Ovary (tissue), 9 donors: ENCODE data around the gene MAD1L1. TPM values are rescaled to one million over a fixed set of nuclear protein-coding genes. Genes with fewer than 3 reads are reported as not detected.

Source experiments
- DNase-seq, 5 donors: peaks; one replicate each; pipeline ENCODE4 v3.0.0-alpha.2; 2019 to 2020
- H3K27ac ChIP-seq, 2 donors: fragments of 200-600 bp; one replicate each; pipeline versions ENCODE4 v1.5.1 to v1.8.0; 2019 to 2022
- H3K27me3 ChIP-seq: fragments of 200-600 bp; one replicate; pipeline ENCODE4 v1.8.0; 2022
- H3K36me3 ChIP-seq: fragments of 200-600 bp; sonication (generic); one replicate; pipeline ENCODE4 v1.5.1; 2019
- H3K4me1 ChIP-seq: one replicate; pipeline ENCODE4 v1.8.1; 2013; ENCODE audit warnings: mild to moderate bottlenecking, moderate library complexity; ENCODE audit not compliant: insufficient read depth
- H3K4me3 ChIP-seq: fragments of 200-600 bp; sonication (generic); one replicate; pipeline ENCODE4 v1.5.1; 2017
- H3K9me3 ChIP-seq, 2 donors: fragments of 200-600 bp in 1 of 2; sonication (generic) in 1 of 2; one replicate each; pipeline versions ENCODE4 v1.5.1 to v1.8.1; 2013 to 2019; ENCODE audit warnings: mild to moderate bottlenecking in 1 of 2, moderate library complexity in 1 of 2
- EP300 ChIP-seq: sonication (generic); formaldehyde crosslinking; IDR thresholded peaks from one replicate; pipeline ENCODE4 v1.6.1; 2017; ENCODE audit warnings: antibody characterized with exemption
- POLR2A ChIP-seq: fragments of 450-650 bp; IDR thresholded peaks from one replicate; pipeline ENCODE4 v1.6.1; 2017; ENCODE audit warnings: antibody characterized with exemption, mild to moderate bottlenecking, moderate library complexity
- WGBS, 3 donors: extraction: QIAGEN DNeasy Blood & Tissue Kit in 1 of 3; methylation state at CpG; one replicate each; pipeline versions ENCODE4 v1.1.5 to v1.1.7; 2013 to 2017; 5-methylcytosine and 5-hydroxymethylcytosine counted together
- intact Hi-C, 4 donors: fragments of 100-400 bp; cut with DNase I; formaldehyde crosslinking; loops; one replicate each; pipeline versions ENCODE4 v1.11.0 to v1.15.1; 2022 to 2023
- polyA plus RNA-seq, 2 donors: library from polyadenylated mRNA; stranded (reverse); fragments of 200-250 nt in 1 of 2; fragments of 350-450 nt in 1 of 2; fragmentation: Illumina TruSeq in 1 of 2; extraction: RNeasy Lipid Tissue Mini Kit (QIAGEN cat#74804) in 1 of 2; gene quantifications; one replicate each; pipeline ENCODE4 v1.2.3, GENCODE V29; 2013 to 2014
- total RNA-seq, 7 donors: library from RNA; depleted of rRNA in 2 of 7; stranded (reverse); fragments of >200 nt in 2 of 7; fragmentation: NEBNext Ultra II Directional in 3 of 7; extraction: Animal tissue kit (Norgen Biotek cat#: 25700) in 3 of 7; gene quantifications; one replicate each; pipeline versions ENCODE4 v1.1.0 to v1.2.4, GENCODE V29; 2016 to 2023
- TF ChIP-seq, protein P1 (sequence below), 3 donors: fragments of 450-650 bp in 2 of 3; fragments of 200-600 bp in 1 of 3; IDR thresholded peaks; one replicate each; pipeline versions ENCODE4 v1.5.1 to v1.8.0; 2016 to 2022; ENCODE audit warnings: antibody characterized with exemption in 3 of 3, mild to moderate bottlenecking in 1 of 3
- donor health status: DM: no; HTN: no; CAD: no; lungs with moderate emphysema.
- donor health status: DM: no; HTN: no; CAD: no.
- donor health status: Bipolar disorder and iron deficiency.
- donor health status: DM: yes; HTN: yes; CAD: no.
- donor health status: DM: no; HTN: no; CAD: no.
- donor health status: DM: yes; HTN: yes; CAD: no.

MAD1L1 gene
- total and polyA plus RNA-seq, 9 donors = 5.9 to 36.6 (median 22.8) TPM

GRCh38 chr7:2129323-2130095 lies 103.2 kb downstream of the MAD1L1 start:
- no peaks in the 10 kb centered on the region for H3K4me1 ChIP-seq
- no peak for DNase-seq
- no peaks in the 10 kb centered on the region for H3K27me3 ChIP-seq
- H3K9me3 ChIP-seq = no peaks in the 10 kb centered on the region
- no peak overlapping the region for H3K4me3 ChIP-seq
- 70 to 74% (median 71%) methylated on average over 27 to 29 of the region's 29 CpGs for WGBS, 3 donors
- no peak overlapping the region for H3K27ac ChIP-seq
- H3K36me3 ChIP-seq = no peaks in the 10 kb centered on the region
- TF ChIP-seq EP300 (no peak), POLR2A (no peak)
- TF ChIP-seq, protein P1, sequence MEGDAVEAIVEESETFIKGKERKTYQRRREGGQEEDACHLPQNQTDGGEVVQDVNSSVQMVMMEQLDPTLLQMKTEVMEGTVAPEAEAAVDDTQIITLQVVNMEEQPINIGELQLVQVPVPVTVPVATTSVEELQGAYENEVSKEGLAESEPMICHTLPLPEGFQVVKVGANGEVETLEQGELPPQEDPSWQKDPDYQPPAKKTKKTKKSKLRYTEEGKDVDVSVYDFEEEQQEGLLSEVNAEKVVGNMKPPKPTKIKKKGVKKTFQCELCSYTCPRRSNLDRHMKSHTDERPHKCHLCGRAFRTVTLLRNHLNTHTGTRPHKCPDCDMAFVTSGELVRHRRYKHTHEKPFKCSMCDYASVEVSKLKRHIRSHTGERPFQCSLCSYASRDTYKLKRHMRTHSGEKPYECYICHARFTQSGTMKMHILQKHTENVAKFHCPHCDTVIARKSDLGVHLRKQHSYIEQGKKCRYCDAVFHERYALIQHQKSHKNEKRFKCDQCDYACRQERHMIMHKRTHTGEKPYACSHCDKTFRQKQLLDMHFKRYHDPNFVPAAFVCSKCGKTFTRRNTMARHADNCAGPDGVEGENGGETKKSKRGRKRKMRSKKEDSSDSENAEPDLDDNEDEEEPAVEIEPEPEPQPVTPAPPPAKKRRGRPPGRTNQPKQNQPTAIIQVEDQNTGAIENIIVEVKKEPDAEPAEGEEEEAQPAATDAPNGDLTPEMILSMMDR (IDR thresholded peaks at IDR 0.05) = no peak
- intact Hi-C loops = no loop called here

DNA sequence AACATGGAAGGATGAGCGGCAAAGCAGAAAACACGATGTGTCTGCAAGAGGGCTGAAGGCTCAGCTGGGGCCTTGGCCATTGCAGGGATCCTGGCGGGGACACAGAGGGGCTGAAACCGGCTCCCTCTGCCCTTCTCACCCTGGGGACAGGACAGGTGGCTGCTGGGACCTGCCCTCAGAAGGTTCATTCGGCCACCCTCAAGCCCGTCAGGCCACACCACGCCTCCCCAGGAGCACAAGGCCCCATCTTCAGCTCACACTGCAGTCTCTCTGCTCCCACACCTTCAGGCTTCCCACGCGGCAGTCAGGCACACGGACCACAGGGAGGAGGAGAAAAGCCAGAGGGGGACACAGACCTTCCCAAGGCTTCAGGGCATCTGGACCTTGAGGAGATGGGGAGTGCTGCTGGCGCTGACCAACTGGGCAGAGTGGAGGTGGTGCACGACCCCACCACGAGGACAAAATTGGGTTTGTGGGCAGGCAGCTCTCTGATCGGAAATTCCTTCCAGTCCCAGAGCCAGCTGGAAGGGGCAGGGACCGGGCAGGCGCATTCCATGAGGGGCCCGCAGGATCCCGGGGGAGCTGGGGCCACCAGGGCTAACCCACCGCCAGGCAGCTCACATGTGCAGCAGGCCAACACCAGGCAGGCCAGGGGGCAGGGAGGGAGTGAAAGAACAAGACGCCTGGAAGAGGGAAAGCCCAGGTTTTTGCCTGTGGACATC lies 104.0 kb downstream of the MAD1L1 start:
- WGBS, 3 donors = 71 to 76% (median 71%) methylated on average over 20 of the region's 20 CpGs
- no peak for DNase-seq
- intact Hi-C loops = no loop called here
- H3K4me1 ChIP-seq = no peaks in the 10 kb centered on the region
- H3K9me3 ChIP-seq = no peaks in the 10 kb centered on the region
- TF ChIP-seq POLR2A (no peak), EP300 (no peak)
- TF ChIP-seq, protein P1 (IDR thresholded peaks at IDR 0.05) = no peak
- H3K4me3 ChIP-seq = no peak overlapping the region
- no peaks in the 10 kb centered on the region for H3K27me3 ChIP-seq
- H3K36me3 ChIP-seq = no peaks in the 10 kb centered on the region
- H3K27ac ChIP-seq = no peak overlapping the region

- H3K4me3 ChIP-seq = no peak overlapping the region
- intact Hi-C loops = no loop called here
- DNase-seq = no peak
- H3K27me3 ChIP-seq = no peaks in the 10 kb centered on the region
- H3K27ac ChIP-seq = no peak overlapping the region
- H3K36me3 ChIP-seq = no peaks in the 10 kb centered on the region
- WGBS, 3 donors = 86 to 92% (median 91%) methylated on average over 9 of the region's 9 CpGs
- no peaks in the 10 kb centered on the region for H3K9me3 ChIP-seq
- no peaks in the 10 kb centered on the region for H3K4me1 ChIP-seq
- no peak for TF ChIP-seq EP300
- TF ChIP-seq POLR2A = no peak
- TF ChIP-seq, protein P1 (IDR thresholded peaks at IDR 0.05) = no peak
Observed at GRCh38 chr7:2126621-2127020, 106.1 kb downstream of the MAD1L1 start.

GRCh38 chr7:2125931-2126330 lies 106.8 kb downstream of the MAD1L1 start:
- Histone ChIP-seq H3K4me1 (peaks cover 2% of the 10 kb centered on the region), H3K36me3 (no peaks in the 10 kb centered on the region), H3K9me3 (no peaks in the 10 kb centered on the region), H3K27ac (no peak overlapping the region), H3K27me3 (no peaks in the 10 kb centered on the region), H3K4me3 (no peak overlapping the region)
- WGBS, 3 donors = 90 to 94% (median 93%) methylated on average over 18 of the region's 18 CpGs
- intact Hi-C loops = no loop called here
- TF ChIP-seq, protein P1 (IDR thresholded peaks at IDR 0.05) = no peak
- TF ChIP-seq EP300 = no peak
- no peak for DNase-seq
